SK-N-SH (cell line): ENCODE measurements around the gene MYOM3. TPM values are rescaled to one million over a fixed set of nuclear protein-coding genes. Genes with fewer than 3 reads are reported as not detected.

Experiments
- CTCF ChIA-PET: fragments of 300-600, 350-600 bp; formaldehyde crosslinking; extraction: SDS; loops from one replicate; lab custom pipeline; 2021; lab: Yijun Ruan, JAX
- POLR2A ChIA-PET: fragments of 350-600 bp; sonication (Branson Sonifier 250); formaldehyde crosslinking; extraction: SDS; loops from one replicate; lab custom pipeline; 2020; ENCODE audit warnings: antibody characterized with exemption, inconsistent platforms; lab: Yijun Ruan, JAX
- DNase-seq: peaks from one replicate; pipeline ENCODE4 v3.0.0; 2012
- H2AFZ ChIP-seq: fragments of 200-600 bp; sonication (generic); 2 replicates; pipeline ENCODE4 v1.8.1; 2016; ENCODE audit warnings: antibody characterized with exemption, mild to moderate bottlenecking, low read depth
- H3F3A ChIP-seq: fragments of 200-600 bp; sonication (generic); replicated peaks from 2 replicates; pipeline ENCODE3; 2016; ENCODE audit warnings: antibody characterized with exemption, mild to moderate bottlenecking; ENCODE audit not compliant: insufficient read depth
- H3K27ac ChIP-seq, 2 experiments: fragments of 200-500 bp in 1 of 2; fragments of 200-600 bp in 1 of 2; sonication (Bioruptor generic) in 1 of 2; sonication (generic), shearing (Covaris generic) in 1 of 2; 2 replicates each; pipeline versions ENCODE4 v1.5.1 to v1.6.1; 2014 to 2016; ENCODE audit warnings: low read depth in 2 of 2, inconsistent platforms in 1 of 2, low read length in 1 of 2, mild to moderate bottlenecking in 1 of 2, mixed read lengths in 1 of 2
- H3K27me3 ChIP-seq: fragments of 200-600 bp; sonication (generic), shearing (Covaris generic); 2 replicates; pipeline ENCODE4 v1.6.1; 2016; ENCODE audit warnings: mixed run types; ENCODE audit not compliant: insufficient read depth
- H3K36me3 ChIP-seq, 2 experiments: fragments of 200-500 bp in 1 of 2; fragments of 200-600 bp in 1 of 2; sonication (Bioruptor generic) in 1 of 2; sonication (generic) in 1 of 2; replicated peaks in 1 of 2; 2 replicates each; pipeline versions ENCODE3 to v1.5.1; 2014 to 2016; ENCODE audit warnings: low read length in 1 of 2, mild to moderate bottlenecking in 1 of 2; ENCODE audit not compliant: insufficient read depth in 2 of 2, control insufficient read depth in 1 of 2
- H3K4me1 ChIP-seq, 2 experiments: fragments of 200-500 bp in 1 of 2; fragments of 200-600 bp in 1 of 2; sonication (Bioruptor generic) in 1 of 2; sonication (generic), shearing (Covaris generic) in 1 of 2; 2 replicates each; pipeline versions ENCODE4 v1.5.1 to v1.6.1; 2014 to 2016; ENCODE audit warnings: low read depth in 1 of 2, low read length in 1 of 2, mixed run types in 1 of 2; ENCODE audit not compliant: insufficient read depth in 2 of 2, control insufficient read depth in 1 of 2
- H3K4me2 ChIP-seq: fragments of 200-600 bp; sonication (generic), shearing (Covaris generic); 2 replicates; pipeline ENCODE4 v1.6.1; 2017; ENCODE audit warnings: mixed run types
- H3K4me3 ChIP-seq, 2 experiments: fragments of 200-500 bp in 1 of 2; fragments of 200-600 bp in 1 of 2; sonication (Bioruptor generic) in 1 of 2; sonication (generic), shearing (Covaris generic) in 1 of 2; 2 replicates each; pipeline versions ENCODE4 v1.5.1 to v1.8.1; 2014 to 2016; ENCODE audit warnings: low read depth in 2 of 2, inconsistent platforms in 1 of 2, low read length in 1 of 2, mild to moderate bottlenecking in 1 of 2, mixed read lengths in 1 of 2, moderate library complexity in 1 of 2
- H3K79me2 ChIP-seq: fragments of 200-600 bp; sonication (generic); 2 replicates; pipeline ENCODE4 v1.8.1; 2017; ENCODE audit warnings: mild to moderate bottlenecking; ENCODE audit not compliant: insufficient read depth
- H3K9ac ChIP-seq: fragments of 200-600 bp; sonication (generic); 2 replicates; pipeline ENCODE4 v1.6.1; 2017; ENCODE audit warnings: mixed run types
- H3K9me2 ChIP-seq: fragments of 200-600 bp; sonication (generic); 2 replicates; pipeline ENCODE4 v1.6.1; 2017; ENCODE audit warnings: mixed run types
- H3K9me3 ChIP-seq: fragments of 200-600 bp; sonication (generic); 2 replicates; pipeline ENCODE4 v1.6.1; 2017; ENCODE audit warnings: mixed run types, mild to moderate bottlenecking, moderate library complexity
- H4K20me1 ChIP-seq: fragments of 200-600 bp; sonication (generic); 2 replicates; pipeline ENCODE4 v1.6.1; 2017; ENCODE audit warnings: mild to moderate bottlenecking, mixed run types; ENCODE audit not compliant: insufficient read depth
- CTCF ChIP-seq: fragments of 200-600 bp; sonication (generic); IDR thresholded peaks from 2 replicates; pipeline ENCODE4 v1.6.1; 2017; ENCODE audit warnings: antibody characterized with exemption, mild to moderate bottlenecking, moderate library complexity
- EP300 ChIP-seq, 2 experiments: IDR thresholded peaks; 2 replicates each; pipeline versions ENCODE4 v1.4.0 to v1.6.1; 2012; ENCODE audit warnings: borderline replicate concordance in 1 of 2, low read depth in 1 of 2, low read length in 1 of 2
- FOSL2 ChIP-seq: IDR thresholded peaks from 2 replicates; pipeline ENCODE4 v1.4.0; 2012; ENCODE audit warnings: low read depth, mild to moderate bottlenecking, moderate library complexity, borderline replicate concordance
- GABPA ChIP-seq: IDR thresholded peaks from 2 replicates; pipeline ENCODE4 v1.4.0; 2012; ENCODE audit warnings: low read depth, mild to moderate bottlenecking
- IRF3 ChIP-seq: fragments of 150-350 bp; IDR thresholded peaks from 2 replicates; pipeline ENCODE4 v1.6.1; 2016; ENCODE audit warnings: mild to moderate bottlenecking, low read depth, low read length
- MAX ChIP-seq: IDR thresholded peaks from 2 replicates; pipeline ENCODE4 v1.4.0; 2012; ENCODE audit warnings: low read depth
- RFX5 ChIP-seq: IDR thresholded peaks from 2 replicates; pipeline ENCODE4 v1.6.1; 2012; ENCODE audit warnings: mild to moderate bottlenecking, improper control_type of control experiment, low read length
- SIN3A ChIP-seq: IDR thresholded peaks from 2 replicates; pipeline ENCODE4 v1.6.1; 2012; ENCODE audit warnings: low read depth, mild to moderate bottlenecking, low read length, moderate library complexity, borderline replicate concordance
- SMC3 ChIP-seq: IDR thresholded peaks from 2 replicates; pipeline ENCODE4 v1.6.1; 2012; ENCODE audit warnings: low read depth, low read length, improper control_type of control experiment
- TAF1 ChIP-seq: IDR thresholded peaks from 2 replicates; pipeline ENCODE4 v1.6.1; 2012; ENCODE audit warnings: low read depth, mild to moderate bottlenecking, low read length, moderate library complexity, borderline replicate concordance
- TEAD4 ChIP-seq: IDR thresholded peaks from 2 replicates; pipeline ENCODE4 v1.4.0; 2012; ENCODE audit warnings: mild to moderate bottlenecking, borderline replicate concordance; ENCODE audit not compliant: insufficient read depth
- USF2 ChIP-seq: fragments of 150-350 bp; IDR thresholded peaks from 2 replicates; pipeline ENCODE4 v1.6.1; 2017; ENCODE audit warnings: antibody characterized with exemption, low read length, low read depth, borderline replicate concordance
- ZBTB33 ChIP-seq: IDR thresholded peaks from 2 replicates; pipeline ENCODE4 v1.4.0; 2012; ENCODE audit warnings: low read depth, borderline replicate concordance
- WGBS: methylation state at CpG from one replicate; pipeline ENCODE4 v1.1.6; 2017; ENCODE audit warnings: low lambda C conversion rate; 5-methylcytosine and 5-hydroxymethylcytosine counted together
- polyA plus RNA-seq, 3 experiments: library from polyadenylated mRNA; depleted of rRNA; stranded (reverse); fragments of >200 nt; gene quantifications; 2 replicates each; pipeline ENCODE4 v1.2.3, GENCODE V29; 2012

The MYOM3 gene
- polyA plus RNA-seq, 1 of the 3 experiments (the other 2 are of a cell fraction), result 0.02 TPM

- Histone ChIP-seq H3K27ac (no peak overlapping the region), H3K4me1 (peaks cover 0 to 31% of the 10 kb centered on the region in 2 experiments; a peak in 1 of 4 replicates), H3K4me3 (no peak overlapping the region), H3F3A (no peaks in the 10 kb centered on the region), H2AFZ (no peak overlapping the region), H3K27me3 (no peaks in the 10 kb centered on the region; the same call in 1 of the 2 replicates), H3K9me2 (no peaks in the 10 kb centered on the region), H3K4me2 (no peak overlapping the region), H3K9me3 (no peaks in the 10 kb centered on the region), H4K20me1 (no peaks in the 10 kb centered on the region), H3K9ac (no peak overlapping the region), H3K36me3 (no peaks in the 10 kb centered on the region), H3K79me2 (no peaks in the 10 kb centered on the region)
- ChIA-PET CTCF (interaction anchor here (0.7 to 5.3 kb wide), 5 partner anchors 9 to 276 kb away, joined by 3 to 39 read pairs (median 6); no protein-coding TSS in a partner anchor), POLR2A (no interaction called here)
- no peak for DNase-seq
- TF ChIP-seq FOSL2, result no peak
- TF ChIP-seq IRF3, result no peak
- no peak for TF ChIP-seq TEAD4
- TF ChIP-seq CTCF, result no peak
- no peak for TF ChIP-seq TAF1
- TF ChIP-seq MAX, result no peak
- no peak for TF ChIP-seq RFX5
- TF ChIP-seq GABPA, result no peak
- 95% methylated on average over 5 of the region's 6 CpGs for WGBS
These were observed 2.8 kb upstream of the MYOM3 start for GRCh38 chr1:24114753-24115152.

- Histone ChIP-seq H3K4me3 (no peak overlapping the region), H3K79me2 (no peaks in the 10 kb centered on the region), H3F3A (no peaks in the 10 kb centered on the region), H3K9me3 (no peaks in the 10 kb centered on the region), H3K9me2 (no peaks in the 10 kb centered on the region), H4K20me1 (no peaks in the 10 kb centered on the region), H3K4me1 (peaks cover 1 to 34% of the 10 kb centered on the region in 2 experiments; a peak in 2 of 4 replicates), H3K4me2 (no peak overlapping the region), H3K9ac (no peak overlapping the region), H3K36me3 (no peaks in the 10 kb centered on the region), H3K27me3 (no peaks in the 10 kb centered on the region; the same call in 1 of the 2 replicates), H3K27ac (no peak overlapping the region), H2AFZ (no peak overlapping the region)
- DNase-seq, result no peak
- WGBS, result 81% methylated on average over 6 of the region's 6 CpGs
- POLR2A ChIA-PET, result no interaction called here
- CTCF ChIA-PET, result interaction anchor here (0.7 to 5.3 kb wide), 5 partner anchors 20 to 277 kb away, joined by 3 to 39 read pairs (median 6); no protein-coding TSS in a partner anchor
- TF ChIP-seq EP300 (IDR thresholded peaks at IDR 0.05; ENCODE audit: borderline replicate concordance in 1 of 2, low read depth in 1 of 2, low read length in 1 of 2) (no peak), SIN3A (no peak), ZBTB33 (no peak), USF2 (no peak), SMC3 (no peak)
These were observed 1.7 kb upstream of the MYOM3 start for GRCh38 chr1:24113641-24114033.
